HG03442 (cell line): ENCODE results near the gene SBF2.
A peak's percentile ranks its signal among the peaks of the same experiment; 100 is the strongest.

Source experiments
- ATAC-seq: cut with Tn5 transposase; IDR thresholded peaks from one replicate; pipeline ENCODE4 v1.9.1; 2021; ENCODE audit warnings: mild to moderate bottlenecking, moderate library complexity; ENCODE audit not compliant: unreplicated experiment

The SBF2 gene

GRCh38 chr11:10302359-10302743 is 8.3 kb upstream of the SBF2 start:
- no peak for ATAC-seq

GRCh38 chr11:10301656-10302358 is 7.8 kb upstream of the SBF2 start:
- no peak for ATAC-seq

GRCh38 chr11:10298342-10298741 is 4.3 kb upstream of the SBF2 start:
- peak; percentile 94 for ATAC-seq

GRCh38 chr11:10295064-10295901 is 1.3 kb upstream of the SBF2 start:
- no peak for ATAC-seq

GRCh38 chr11:10294290-10294953 is 403 bp upstream of the SBF2 start:
- no peak for ATAC-seq

- no peak for ATAC-seq
These were observed 2.0 kb downstream of the SBF2 start for GRCh38 chr11:10291801-10292638.

- ATAC-seq, result no peak
These were observed 4.1 kb downstream of the SBF2 start for GRCh38 chr11:10289765-10290380.

GRCh38 chr11:10288881-10289764 is 4.9 kb downstream of the SBF2 start:
- no peak for ATAC-seq

- ATAC-seq, result no peak
These were observed 6.0 kb downstream of the SBF2 start for GRCh38 chr11:10287766-10288715.

GRCh38 chr11:10287140-10287539 is 6.9 kb downstream of the SBF2 start:
- ATAC-seq, result no peak

GRCh38 chr11:10285148-10285802 is 8.7 kb downstream of the SBF2 start:
- no peak for ATAC-seq

- no peak for ATAC-seq
These were observed 10.0 kb downstream of the SBF2 start for GRCh38 chr11:10283991-10284390.

- ATAC-seq, result no peak
These were observed 11.9 kb downstream of the SBF2 start for GRCh38 chr11:10282117-10282516.

GRCh38 chr11:10275714-10276113 is 18.3 kb downstream of the SBF2 start:
- ATAC-seq, result no peak

GRCh38 chr11:10274726-10275125 is 19.3 kb downstream of the SBF2 start:
- ATAC-seq, result no peak

GRCh38 chr11:10273738-10274137 is 20.3 kb downstream of the SBF2 start:
- no peak for ATAC-seq

GRCh38 chr11:10272132-10272531 is 21.9 kb downstream of the SBF2 start:
- ATAC-seq, result no peak
